Epidermal melanocyte (primary cell): Measurements from ENCODE around the gene ITM2C.

Experiments used
- DNase-seq: peaks from one replicate; pipeline ENCODE4 v3.0.0; 2011; ENCODE audit warnings: low spot score; ENCODE audit not compliant: insufficient read length

The ITM2C gene

GRCh38 chr2:230864605-230865306, at the start of gene ITM2C:
ITM2C (plus strand) TSS chr2:230864942; CDS start chr2:230865026, 84 bp downstream.
- DNase-seq: peak; percentile 75

GRCh38 chr2:230815088-230815487, 49.7 kb upstream of the ITM2C start:
- no peak for DNase-seq

- no peak for DNase-seq
These were observed 48.0 kb upstream of the ITM2C start for GRCh38 chr2:230816735-230817134.

- no peak for DNase-seq
These were observed 45.3 kb upstream of the ITM2C start for GRCh38 chr2:230819433-230819832.

GRCh38 chr2:230821261-230821990, 43.3 kb upstream of the ITM2C start:
- no peak for DNase-seq

- no peak for DNase-seq
These were observed 42.7 kb upstream of the ITM2C start for GRCh38 chr2:230821991-230822520.

- no peak for DNase-seq
These were observed 41.3 kb upstream of the ITM2C start for GRCh38 chr2:230823264-230823964.

GRCh38 chr2:230824406-230824978, 40.2 kb upstream of the ITM2C start:
- DNase-seq: peak; percentile 76

- DNase-seq: no peak
These were observed 39.4 kb upstream of the ITM2C start for GRCh38 chr2:230825354-230825753.

GRCh38 chr2:230827774-230828271, 36.9 kb upstream of the ITM2C start:
- no peak for DNase-seq

- DNase-seq: no peak
These were observed 36.3 kb upstream of the ITM2C start for GRCh38 chr2:230828272-230828961.

- DNase-seq: no peak
These were observed 35.4 kb upstream of the ITM2C start for GRCh38 chr2:230829293-230829692.

- DNase-seq: no peak
These were observed 34.8 kb upstream of the ITM2C start for GRCh38 chr2:230829959-230830358.

GRCh38 chr2:230830428-230830827, 34.3 kb upstream of the ITM2C start:
- no peak for DNase-seq

- no peak for DNase-seq
These were observed 24.4 kb upstream of the ITM2C start for GRCh38 chr2:230840301-230840700.

GRCh38 chr2:230842473-230842872, 22.3 kb upstream of the ITM2C start:
- no peak for DNase-seq

GRCh38 chr2:230843132-230843531, 21.6 kb upstream of the ITM2C start:
- DNase-seq: no peak

GRCh38 chr2:230846360-230846759, 18.4 kb upstream of the ITM2C start:
- DNase-seq: no peak

- peak; percentile 76 for DNase-seq
These were observed 16.8 kb upstream of the ITM2C start for GRCh38 chr2:230847883-230848388.

- no peak for DNase-seq
These were observed 14.9 kb upstream of the ITM2C start for GRCh38 chr2:230849633-230850357.
